AG04449 (cell line): ENCODE results near the gene CHIC1.
A peak's percentile ranks its signal among the peaks of the same experiment; 100 is the strongest.
"Not testable (repeated sequence)": the region's sequence is repeated elsewhere in the genome, so short reads cannot be mapped to it uniquely, and the experiment has no call there.

Source experiments
- CTCF ChIA-PET: fragments of 350-600 bp; formaldehyde crosslinking; extraction: SDS; loops from one replicate; lab custom pipeline; 2021; ENCODE audit warnings: antibody characterized with exemption; lab: Yijun Ruan, JAX
- POLR2A ChIA-PET: fragments of 400-600, 350-600 bp; formaldehyde crosslinking; extraction: SDS; loops from one replicate; lab custom pipeline; 2020; ENCODE audit warnings: antibody characterized with exemption, inconsistent platforms; lab: Yijun Ruan, JAX
- DNase-seq: peaks from one replicate; pipeline ENCODE4 v3.0.0-alpha.2; 2010; ENCODE audit warnings: low read depth, low spot score
- H3K4me3 ChIP-seq: 2 replicates; pipeline ENCODE4 v1.5.1; 2011; ENCODE audit warnings: low read depth, mild to moderate bottlenecking, control low read depth, low read length
- TF ChIP-seq, protein P1 (sequence below): IDR thresholded peaks from one replicate; pipeline ENCODE4 v1.5.1; 2011; ENCODE audit warnings: mild to moderate bottlenecking, moderate library complexity, low read length, control low read depth, inconsistent platforms; ENCODE audit not compliant: insufficient read depth; ENCODE audit errors: missing control alignments

CHIC1 gene

DNA sequence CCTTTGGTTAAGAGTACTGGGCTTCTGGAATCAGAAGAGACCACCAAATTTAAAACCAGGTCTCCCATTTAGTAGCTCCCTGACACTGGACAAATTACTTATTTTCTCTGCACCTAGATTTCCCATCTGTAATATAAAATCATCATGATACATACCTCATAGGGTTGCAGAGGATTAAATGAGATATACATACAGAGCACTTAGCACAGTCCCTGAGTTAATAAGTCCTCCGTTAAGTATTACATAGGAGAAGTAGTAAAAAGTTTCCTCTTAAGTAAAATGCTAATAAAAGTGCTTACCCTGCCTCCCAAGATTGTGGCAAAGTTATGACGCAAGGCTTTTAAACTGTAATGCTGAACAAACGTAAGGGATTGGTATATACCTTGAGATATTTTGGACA lies 539 bp upstream of the CHIC1 start:
- CTCF ChIA-PET = no interaction called here
- peak overlapping the region; percentile 67 for H3K4me3 ChIP-seq
- POLR2A ChIA-PET = no interaction called here
- TF ChIP-seq, protein P1, sequence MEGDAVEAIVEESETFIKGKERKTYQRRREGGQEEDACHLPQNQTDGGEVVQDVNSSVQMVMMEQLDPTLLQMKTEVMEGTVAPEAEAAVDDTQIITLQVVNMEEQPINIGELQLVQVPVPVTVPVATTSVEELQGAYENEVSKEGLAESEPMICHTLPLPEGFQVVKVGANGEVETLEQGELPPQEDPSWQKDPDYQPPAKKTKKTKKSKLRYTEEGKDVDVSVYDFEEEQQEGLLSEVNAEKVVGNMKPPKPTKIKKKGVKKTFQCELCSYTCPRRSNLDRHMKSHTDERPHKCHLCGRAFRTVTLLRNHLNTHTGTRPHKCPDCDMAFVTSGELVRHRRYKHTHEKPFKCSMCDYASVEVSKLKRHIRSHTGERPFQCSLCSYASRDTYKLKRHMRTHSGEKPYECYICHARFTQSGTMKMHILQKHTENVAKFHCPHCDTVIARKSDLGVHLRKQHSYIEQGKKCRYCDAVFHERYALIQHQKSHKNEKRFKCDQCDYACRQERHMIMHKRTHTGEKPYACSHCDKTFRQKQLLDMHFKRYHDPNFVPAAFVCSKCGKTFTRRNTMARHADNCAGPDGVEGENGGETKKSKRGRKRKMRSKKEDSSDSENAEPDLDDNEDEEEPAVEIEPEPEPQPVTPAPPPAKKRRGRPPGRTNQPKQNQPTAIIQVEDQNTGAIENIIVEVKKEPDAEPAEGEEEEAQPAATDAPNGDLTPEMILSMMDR = no peak
- no peak for DNase-seq

DNA sequence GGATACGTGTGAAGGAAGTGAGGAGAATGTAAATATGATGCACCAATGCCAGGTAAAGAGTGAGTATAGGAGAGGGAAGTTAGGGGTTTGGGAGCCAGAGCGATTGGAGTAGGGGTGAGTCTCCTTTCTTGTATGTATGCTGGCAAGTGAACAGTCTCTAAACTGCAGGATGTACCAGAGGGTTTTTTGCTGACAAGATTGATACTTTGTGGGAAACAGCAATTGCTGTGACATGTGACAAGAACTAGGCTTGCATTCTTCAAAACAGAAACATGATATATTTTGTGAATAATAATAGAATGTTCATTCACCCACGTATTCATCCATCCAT lies 706 bp downstream of the CHIC1 start:
- POLR2A ChIA-PET = no interaction called here
- CTCF ChIA-PET = no interaction called here
- H3K4me3 ChIP-seq = peak overlapping the region; percentile 67
- TF ChIP-seq, protein P1 = no peak
- DNase-seq = no peak

- TF ChIP-seq, protein P1 = no peak
- ChIA-PET CTCF (no interaction called here), POLR2A (no interaction called here)
- DNase-seq = no peak
- no peak overlapping the region for H3K4me3 ChIP-seq
Observed at GRCh38 chrX:73577361-73577760, 14.4 kb downstream of the CHIC1 start.

DNA sequence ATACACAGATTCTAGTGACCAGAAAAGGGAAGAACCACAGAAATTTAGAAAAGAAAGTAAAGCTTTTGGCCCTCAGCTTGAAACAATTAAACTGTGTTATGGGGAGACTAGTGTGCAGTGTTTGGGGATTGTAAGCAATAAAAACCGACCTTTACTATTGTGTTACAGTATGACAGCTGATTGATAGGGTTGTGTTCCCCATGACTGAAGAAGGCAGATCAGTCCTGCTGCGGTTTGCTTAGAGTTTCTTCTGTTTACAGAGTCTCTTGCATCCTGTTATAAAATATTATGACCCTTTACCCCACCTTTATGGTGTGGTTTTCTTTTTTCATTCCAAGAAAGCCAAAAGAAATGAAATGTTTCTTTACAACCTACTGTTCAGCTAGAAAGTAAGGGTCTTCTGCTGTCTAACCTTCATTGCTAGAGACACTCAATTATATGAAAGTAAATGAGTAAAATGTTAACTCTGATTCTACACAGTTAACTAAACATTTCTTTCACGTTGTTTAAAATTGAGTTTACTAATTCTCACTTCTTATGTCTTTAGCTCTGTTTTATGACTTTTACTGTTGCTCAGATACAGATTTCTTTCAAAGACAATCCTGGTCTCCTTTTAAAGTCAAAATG lies 18.1 kb downstream of the CHIC1 start:
- ChIA-PET CTCF (no interaction called here), POLR2A (no interaction called here)
- H3K4me3 ChIP-seq = no peak overlapping the region
- TF ChIP-seq, protein P1 = no peak
- DNase-seq = no peak

GRCh38 chrX:73597758-73598157 lies 34.8 kb downstream of the CHIC1 start:
- CTCF ChIA-PET, DNase-seq, H3K4me3 ChIP-seq, POLR2A ChIA-PET: not testable (repeated sequence)

- POLR2A ChIA-PET = no interaction called here
- TF ChIP-seq, protein P1 = no peak
- no peak for DNase-seq
- CTCF ChIA-PET = no interaction called here
- no peak overlapping the region for H3K4me3 ChIP-seq
Observed at GRCh38 chrX:73615022-73615421, 52.0 kb downstream of the CHIC1 start.

DNA sequence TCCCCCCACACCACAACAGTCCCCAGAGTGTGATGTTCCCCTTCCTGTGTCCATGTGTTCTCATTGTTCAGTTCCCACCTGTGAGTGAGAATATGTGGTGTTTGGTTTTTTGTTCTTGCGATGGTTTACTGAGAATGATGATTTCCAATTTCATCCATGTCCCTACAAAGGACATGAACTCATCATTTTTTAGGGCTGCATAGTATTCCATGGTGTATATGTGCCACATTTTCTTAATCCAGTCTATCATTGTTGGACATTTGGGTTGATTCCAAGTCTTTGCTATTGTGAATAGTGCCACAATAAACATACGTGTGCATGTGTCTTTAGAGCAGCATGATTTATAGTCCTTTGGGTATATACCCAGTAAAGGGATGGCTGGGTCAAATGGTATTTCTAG lies 78.7 kb downstream of the CHIC1 start:
- POLR2A ChIA-PET, DNase-seq, H3K4me3 ChIP-seq, CTCF ChIA-PET: not testable (repeated sequence)

GRCh38 chrX:73647212-73647611 lies 84.2 kb downstream of the CHIC1 start:
- DNase-seq = no peak
- no peak overlapping the region for H3K4me3 ChIP-seq
- TF ChIP-seq, protein P1 = no peak
- ChIA-PET POLR2A (no interaction called here), CTCF (no interaction called here)
